IPS-11a (cell line): ENCODE measurements around the gene R3HCC1L.
A peak's percentile ranks its signal among the peaks of the same experiment; 100 is the strongest.

Experiments used
- H3K4me3 ChIP-seq: one replicate; pipeline ENCODE4 v1.5.1; 2013; ENCODE audit warnings: low read depth, low read length, control low read depth

The R3HCC1L gene

GRCh38 chr10:98257961-98258360 lies 123.5 kb downstream of the R3HCC1L start:
- H3K4me3 ChIP-seq = no peak overlapping the region

GRCh38 chr10:98258683-98259454 lies 124.4 kb downstream of the R3HCC1L start:
- H3K4me3 ChIP-seq = no peak overlapping the region

- no peak overlapping the region for H3K4me3 ChIP-seq
Observed at GRCh38 chr10:98259606-98260315, 125.3 kb downstream of the R3HCC1L start.

GRCh38 chr10:98260350-98260749 lies 125.9 kb downstream of the R3HCC1L start:
- H3K4me3 ChIP-seq = no peak overlapping the region

- no peak overlapping the region for H3K4me3 ChIP-seq
Observed at GRCh38 chr10:98260752-98261151, 126.3 kb downstream of the R3HCC1L start.

- no peak overlapping the region for H3K4me3 ChIP-seq
Observed at GRCh38 chr10:98261436-98262277, 127.2 kb downstream of the R3HCC1L start.

GRCh38 chr10:98262571-98262970 lies 128.1 kb downstream of the R3HCC1L start:
- no peak overlapping the region for H3K4me3 ChIP-seq

- H3K4me3 ChIP-seq = no peak overlapping the region
Observed at GRCh38 chr10:98263088-98263487, 128.6 kb downstream of the R3HCC1L start.

GRCh38 chr10:98264378-98265065 lies 130.1 kb downstream of the R3HCC1L start:
- no peak overlapping the region for H3K4me3 ChIP-seq

- H3K4me3 ChIP-seq = no peak overlapping the region
Observed at GRCh38 chr10:98265403-98266378, 131.2 kb downstream of the R3HCC1L start.

- no peak overlapping the region for H3K4me3 ChIP-seq
Observed at GRCh38 chr10:98266647-98267046, 132.2 kb downstream of the R3HCC1L start.

GRCh38 chr10:98267069-98267893 lies 132.8 kb downstream of the R3HCC1L start:
- H3K4me3 ChIP-seq = no peak overlapping the region

- H3K4me3 ChIP-seq = peak within 1 kb of the TSS; percentile 33
Observed at GRCh38 chr10:98267894-98268693, 133.6 kb downstream of the R3HCC1L start, which contains the start of gene LOXL4. TSS of gene LOXL4 (minus strand) at chr10:98268194. CDS start at chr10:98263019, 5,175 bp downstream.

GRCh38 chr10:98268694-98269431 lies 134.4 kb downstream of the R3HCC1L start:
- H3K4me3 ChIP-seq = peak overlapping the region; percentile 33

- no peak overlapping the region for H3K4me3 ChIP-seq
Observed at GRCh38 chr10:98269435-98269912, 135.0 kb downstream of the R3HCC1L start.

- H3K4me3 ChIP-seq = no peak overlapping the region
Observed at GRCh38 chr10:98270073-98270740, 135.8 kb downstream of the R3HCC1L start.
